ENCODE measurements around the gene MMEL1. TPM values are rescaled to one million over a fixed set of nuclear protein-coding genes. Genes with fewer than 3 reads are reported as not detected.

MMEL1 gene
- total and polyA plus RNA-seq, 3 donors from 2014 or later: 17.2 to 36.4 (median 18.8) TPM

DNA sequence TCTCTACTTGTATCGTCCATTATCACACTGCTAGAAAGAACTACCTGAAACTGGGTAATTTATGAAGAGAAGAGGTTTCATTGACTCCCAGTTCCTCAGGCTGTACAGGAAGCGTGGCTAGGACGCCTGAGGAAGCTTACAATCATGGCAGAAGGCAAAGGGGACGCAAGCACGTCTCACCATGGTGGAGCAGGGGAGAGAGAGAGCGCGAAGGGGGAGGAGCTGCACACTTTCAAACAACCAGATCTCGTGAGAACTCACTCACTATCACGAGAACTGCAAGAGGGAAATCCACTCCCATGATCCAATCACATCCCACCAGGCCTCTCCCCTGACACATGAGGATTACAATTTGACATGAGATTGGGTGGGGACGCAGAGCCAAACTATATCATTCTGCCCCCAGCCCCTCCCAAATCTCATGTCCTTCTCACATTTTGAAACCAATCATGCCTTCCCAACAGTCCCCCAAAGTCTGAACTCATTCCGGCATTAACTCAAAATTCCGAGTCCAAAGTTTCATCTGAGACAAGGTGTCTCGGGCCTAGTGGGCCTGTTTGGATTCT is 8.0 kb downstream of the MMEL1 start:
- H3K4me3 ChIP-seq: no peak overlapping the region
- intact Hi-C loops (cut with DNase I; ENCODE audit: low total_unique reads): no loop called here
- H3K36me3 ChIP-seq (ENCODE audit: low read depth, missing control alignments): no peaks in the 10 kb centered on the region
- H3K9me3 ChIP-seq: no peaks in the 10 kb centered on the region
- H3K4me1 ChIP-seq: peaks cover 4% of the 10 kb centered on the region
- DNase-seq: peak; percentile 2
- 81 to 93% methylated on average over 13 of the region's 13 CpGs for WGBS, 2 donors
- no peak overlapping the region for H3K27ac ChIP-seq
- no peaks in the 10 kb centered on the region for H3K27me3 ChIP-seq
- TF ChIP-seq, protein P1, sequence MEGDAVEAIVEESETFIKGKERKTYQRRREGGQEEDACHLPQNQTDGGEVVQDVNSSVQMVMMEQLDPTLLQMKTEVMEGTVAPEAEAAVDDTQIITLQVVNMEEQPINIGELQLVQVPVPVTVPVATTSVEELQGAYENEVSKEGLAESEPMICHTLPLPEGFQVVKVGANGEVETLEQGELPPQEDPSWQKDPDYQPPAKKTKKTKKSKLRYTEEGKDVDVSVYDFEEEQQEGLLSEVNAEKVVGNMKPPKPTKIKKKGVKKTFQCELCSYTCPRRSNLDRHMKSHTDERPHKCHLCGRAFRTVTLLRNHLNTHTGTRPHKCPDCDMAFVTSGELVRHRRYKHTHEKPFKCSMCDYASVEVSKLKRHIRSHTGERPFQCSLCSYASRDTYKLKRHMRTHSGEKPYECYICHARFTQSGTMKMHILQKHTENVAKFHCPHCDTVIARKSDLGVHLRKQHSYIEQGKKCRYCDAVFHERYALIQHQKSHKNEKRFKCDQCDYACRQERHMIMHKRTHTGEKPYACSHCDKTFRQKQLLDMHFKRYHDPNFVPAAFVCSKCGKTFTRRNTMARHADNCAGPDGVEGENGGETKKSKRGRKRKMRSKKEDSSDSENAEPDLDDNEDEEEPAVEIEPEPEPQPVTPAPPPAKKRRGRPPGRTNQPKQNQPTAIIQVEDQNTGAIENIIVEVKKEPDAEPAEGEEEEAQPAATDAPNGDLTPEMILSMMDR (IDR thresholded peaks at IDR 0.05): no peak
- no peak for TF ChIP-seq POLR2A (IDR thresholded peaks at IDR 0.05)

DNA sequence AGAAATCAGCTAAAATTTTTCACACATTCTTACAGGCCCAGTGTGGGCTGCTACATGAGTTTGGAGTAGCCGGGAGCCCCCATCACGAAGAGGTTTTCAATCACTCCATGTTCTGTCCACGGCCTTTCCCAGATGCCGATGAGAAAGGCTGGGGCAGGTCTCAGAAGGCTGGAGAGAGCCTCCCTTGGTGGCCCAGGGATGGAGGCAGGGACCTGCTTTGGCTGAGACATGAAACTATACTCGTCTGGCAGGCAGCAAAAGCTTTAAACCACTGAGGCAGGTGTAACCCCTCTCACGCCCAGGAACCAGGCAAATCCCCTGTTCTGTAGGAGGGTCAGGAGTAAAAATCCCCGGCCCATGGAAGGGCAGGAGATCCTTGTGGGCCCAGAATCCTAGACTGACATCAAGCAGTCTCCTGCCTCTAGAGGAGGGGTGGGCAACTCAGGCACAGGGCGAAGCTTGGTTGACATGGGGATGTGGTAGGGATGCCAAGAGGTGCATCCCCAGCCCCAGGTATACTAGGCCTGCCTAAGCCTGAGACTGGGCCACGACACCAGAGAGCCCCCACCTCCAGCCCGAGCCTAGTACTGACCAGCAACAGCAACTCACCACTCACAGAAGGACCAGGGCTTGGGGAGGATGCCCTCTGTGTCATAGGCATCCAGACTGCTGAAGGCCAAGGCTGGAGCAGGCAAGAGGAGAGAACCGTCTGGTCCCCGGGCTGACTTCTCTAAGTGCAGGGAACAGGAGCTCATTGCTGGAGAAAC is 9.1 kb downstream of the MMEL1 start:
- Histone ChIP-seq H3K4me1 (peaks cover 4% of the 10 kb centered on the region), H3K36me3 (ENCODE audit: low read depth, missing control alignments) (no peaks in the 10 kb centered on the region), H3K27ac (no peak overlapping the region), H3K9me3 (no peaks in the 10 kb centered on the region), H3K4me3 (no peak overlapping the region), H3K27me3 (no peaks in the 10 kb centered on the region)
- DNase-seq: no peak
- intact Hi-C loops (cut with DNase I; ENCODE audit: low total_unique reads): no loop called here
- no peak for TF ChIP-seq POLR2A (IDR thresholded peaks at IDR 0.05)
- TF ChIP-seq, protein P1 (IDR thresholded peaks at IDR 0.05): no peak
- 85 to 89% methylated on average over 12 of the region's 12 CpGs for WGBS, 2 donors

DNA sequence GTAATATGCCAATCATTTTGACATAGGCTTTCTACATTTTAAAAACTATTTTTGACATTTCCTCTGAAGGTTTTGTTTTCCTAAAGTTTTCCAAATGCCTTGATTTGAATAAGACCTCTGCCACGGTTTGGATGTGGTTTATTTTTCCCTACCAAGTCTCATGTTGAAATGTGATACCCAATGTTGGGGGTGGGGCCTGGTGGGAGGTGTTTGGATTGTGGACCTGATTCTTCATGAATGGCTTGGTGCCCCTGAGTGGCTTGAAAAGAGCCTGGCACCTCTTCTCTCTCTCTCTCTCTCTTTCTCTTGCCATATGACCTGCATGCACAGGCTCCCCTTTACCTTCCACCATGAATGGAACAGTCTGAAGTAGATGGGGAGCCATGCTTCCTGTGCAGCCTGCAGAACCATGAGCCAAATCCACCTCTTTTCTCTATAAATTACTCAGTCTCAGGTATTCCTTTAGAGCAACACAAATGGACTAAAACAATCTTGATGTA is 14.8 kb downstream of the MMEL1 start:
- H3K4me1 ChIP-seq: no peaks in the 10 kb centered on the region
- H3K36me3 ChIP-seq (ENCODE audit: low read depth, missing control alignments): no peaks in the 10 kb centered on the region
- H3K9me3 ChIP-seq: no peaks in the 10 kb centered on the region
- H3K4me3 ChIP-seq: no peak overlapping the region
- H3K27ac ChIP-seq: no peak overlapping the region
- intact Hi-C loops (cut with DNase I; ENCODE audit: low total_unique reads): no loop called here
- TF ChIP-seq, protein P1 (IDR thresholded peaks at IDR 0.05): no peak
- TF ChIP-seq POLR2A (IDR thresholded peaks at IDR 0.05): no peak
- WGBS, 2 donors: 35 to 39% methylated on average over 1 of the region's 1 CpG
- DNase-seq: peak; percentile 6
- no peaks in the 10 kb centered on the region for H3K27me3 ChIP-seq

DNA sequence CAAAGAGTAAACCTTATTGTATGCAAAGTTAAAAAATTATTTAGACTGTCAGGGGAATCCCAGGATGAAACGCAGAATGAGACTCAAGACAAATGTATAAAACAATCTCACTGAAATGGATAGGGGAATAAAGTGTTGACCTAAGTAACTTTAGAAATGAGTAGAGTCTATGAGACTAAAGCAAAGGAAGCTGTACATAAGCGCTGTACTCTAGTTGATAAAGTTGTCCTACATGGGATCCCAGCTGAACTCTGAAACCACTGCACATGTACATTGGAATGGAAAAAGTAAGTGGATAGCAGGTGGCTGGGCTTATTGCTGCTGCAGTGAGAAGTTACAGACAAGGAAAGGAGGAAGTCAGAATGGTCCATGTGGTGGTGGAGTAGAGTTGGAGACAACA is 18.7 kb downstream of the MMEL1 start:
- DNase-seq: no peak
- H3K36me3 ChIP-seq (ENCODE audit: low read depth, missing control alignments): no peaks in the 10 kb centered on the region
- H3K27ac ChIP-seq: no peak overlapping the region
- TF ChIP-seq POLR2A (IDR thresholded peaks at IDR 0.05): no peak
- TF ChIP-seq, protein P1 (IDR thresholded peaks at IDR 0.05): no peak
- H3K4me1 ChIP-seq: peaks cover 3% of the 10 kb centered on the region
- whole genome bisulfite sequencing, 2 donors: 80 to 93% methylated on average over 2 of the region's 2 CpGs
- H3K4me3 ChIP-seq: no peak overlapping the region
- H3K9me3 ChIP-seq: no peaks in the 10 kb centered on the region
- no peaks in the 10 kb centered on the region for H3K27me3 ChIP-seq
- intact Hi-C loops (cut with DNase I; ENCODE audit: low total_unique reads): no loop called here

Measured in testis (tissue), 3 donors.